ENCODE measurements around the gene DNAH8.

GRCh38 chr6:38860041-38860440, 144.9 kb downstream of the DNAH8 start:
- TF ChIP-seq CTCF (IDR thresholded peaks at IDR 0.05), result no peak
- TF ChIP-seq POLR2A (IDR thresholded peaks at IDR 0.05), result no peak

Data from testis (tissue), 2 donors.